Ishikawa (cell line): ENCODE measurements around the gene HS6ST1.

Source experiments
- EGR1 ChIP-seq: IDR thresholded peaks from 2 replicates; pipeline ENCODE4 v1.6.1; 2012
- EP300 ChIP-seq: IDR thresholded peaks from 2 replicates; pipeline ENCODE4 v1.6.1; 2012; ENCODE audit warnings: borderline replicate concordance
- MAX ChIP-seq: IDR thresholded peaks from 2 replicates; pipeline ENCODE4 v1.6.1; 2012
- RAD21 ChIP-seq: IDR thresholded peaks from 2 replicates; pipeline ENCODE4 v1.6.1; 2012; ENCODE audit warnings: low read depth
- REST ChIP-seq: IDR thresholded peaks from 2 replicates; pipeline ENCODE4 v1.6.1; 2012; ENCODE audit warnings: low read depth, mild to moderate bottlenecking
- TAF1 ChIP-seq: IDR thresholded peaks from 2 replicates; pipeline ENCODE4 v1.6.1; 2012; ENCODE audit warnings: low read depth, mild to moderate bottlenecking
- TCF12 ChIP-seq: IDR thresholded peaks from 2 replicates; pipeline ENCODE4 v1.6.1; 2012; ENCODE audit warnings: low read depth
- TEAD4 ChIP-seq: IDR thresholded peaks from 2 replicates; pipeline ENCODE4 v1.6.1; 2012
- USF1 ChIP-seq: IDR thresholded peaks from 2 replicates; pipeline ENCODE4 v1.6.1; 2012
- YY1 ChIP-seq: IDR thresholded peaks from 2 replicates; pipeline ENCODE4 v1.6.1; 2012; ENCODE audit warnings: low read depth
- ZBTB7A ChIP-seq: IDR thresholded peaks from 2 replicates; pipeline ENCODE4 v1.6.1; 2012; ENCODE audit warnings: low read depth

GRCh38 chr2:128277961-128278681 is 40.5 kb downstream of the HS6ST1 start:
- TF ChIP-seq EP300, result no peak
- no peak for TF ChIP-seq REST
- TF ChIP-seq TAF1, result no peak
- TF ChIP-seq USF1, result no peak
- TF ChIP-seq MAX, result peak; percentile 22; the same call in 1 of the 2 replicates
- no peak for TF ChIP-seq TCF12
- no peak for TF ChIP-seq ZBTB7A
- TF ChIP-seq RAD21, result no peak
- TF ChIP-seq EGR1, result no peak
- no peak for TF ChIP-seq YY1
- no peak for TF ChIP-seq TEAD4
